Mononuclear cell (primary cell): ENCODE results near the gene TEX48. TPM values are rescaled to one million over a fixed set of nuclear protein-coding genes. Genes with fewer than 3 reads are reported as not detected.

ENCODE experiments used
- H3K27me3 ChIP-seq: 2 replicates; pipeline ENCODE4 v1.6.0; 2011; ENCODE audit warnings: low read length, control low read depth; ENCODE audit not compliant: insufficient read depth
- H3K4me1 ChIP-seq: 2 replicates; pipeline ENCODE4 v1.5.1; 2011; ENCODE audit warnings: mild to moderate bottlenecking, low read length, control low read depth; ENCODE audit not compliant: insufficient read depth
- H3K4me3 ChIP-seq: 2 replicates; pipeline ENCODE4 v1.5.1; 2011; ENCODE audit warnings: mild to moderate bottlenecking, low read length, moderate library complexity
- H3K9me3 ChIP-seq: 2 replicates; pipeline ENCODE4 v1.5.1; 2011; ENCODE audit warnings: low read depth, mild to moderate bottlenecking, control low read depth, low read length
- total RNA-seq: library from RNA; depleted of rRNA; stranded (reverse); fragments of >200 nt; gene quantifications from one replicate; pipeline ENCODE4 v1.2.3, GENCODE V29; 2012

Gene TEX48
- total RNA-seq, 1 donor = not detected

- Histone ChIP-seq H3K4me1 (peaks cover 5% of the 10 kb centered on the region), H3K27me3 (no peaks in the 10 kb centered on the region), H3K4me3 (no peak overlapping the region), H3K9me3 (no peaks in the 10 kb centered on the region)
Observed at GRCh38 chr9:114685951-114686350, 4.0 kb upstream of the TEX48 start.

GRCh38 chr9:114684036-114684435, 2.0 kb upstream of the TEX48 start:
- peaks cover 5% of the 10 kb centered on the region for H3K4me1 ChIP-seq
- H3K27me3 ChIP-seq = no peaks in the 10 kb centered on the region
- no peaks in the 10 kb centered on the region for H3K9me3 ChIP-seq
- H3K4me3 ChIP-seq = no peak overlapping the region

GRCh38 chr9:114682846-114683245, 854 bp upstream of the TEX48 start:
- H3K4me1 ChIP-seq = peaks cover 5% of the 10 kb centered on the region
- no peaks in the 10 kb centered on the region for H3K27me3 ChIP-seq
- H3K4me3 ChIP-seq = no peak overlapping the region
- no peaks in the 10 kb centered on the region for H3K9me3 ChIP-seq

- Histone ChIP-seq H3K4me3 (no peak overlapping the region), H3K27me3 (no peaks in the 10 kb centered on the region), H3K9me3 (no peaks in the 10 kb centered on the region), H3K4me1 (peaks cover 5% of the 10 kb centered on the region)
Observed at GRCh38 chr9:114680259-114681001, 1.6 kb downstream of the TEX48 start.

- Histone ChIP-seq H3K4me1 (peaks cover 5% of the 10 kb centered on the region), H3K9me3 (no peaks in the 10 kb centered on the region), H3K27me3 (no peaks in the 10 kb centered on the region), H3K4me3 (no peak overlapping the region)
Observed at GRCh38 chr9:114678795-114679194, 3.2 kb downstream of the TEX48 start.

- Histone ChIP-seq H3K9me3 (no peaks in the 10 kb centered on the region), H3K4me1 (peaks cover 5% of the 10 kb centered on the region), H3K4me3 (no peak overlapping the region), H3K27me3 (no peaks in the 10 kb centered on the region)
Observed at GRCh38 chr9:114678130-114678529, 3.9 kb downstream of the TEX48 start.

GRCh38 chr9:114677418-114677817, 4.6 kb downstream of the TEX48 start:
- Histone ChIP-seq H3K27me3 (no peaks in the 10 kb centered on the region), H3K4me3 (no peak overlapping the region), H3K4me1 (peaks cover 5% of the 10 kb centered on the region), H3K9me3 (no peaks in the 10 kb centered on the region)

- Histone ChIP-seq H3K9me3 (no peaks in the 10 kb centered on the region), H3K27me3 (no peaks in the 10 kb centered on the region), H3K4me3 (no peak overlapping the region), H3K4me1 (peaks cover 4% of the 10 kb centered on the region)
Observed at GRCh38 chr9:114676901-114677300, 5.1 kb downstream of the TEX48 start.

GRCh38 chr9:114674798-114675540, 7.0 kb downstream of the TEX48 start:
- Histone ChIP-seq H3K9me3 (no peaks in the 10 kb centered on the region), H3K4me3 (no peak overlapping the region), H3K4me1 (no peaks in the 10 kb centered on the region), H3K27me3 (no peaks in the 10 kb centered on the region)

GRCh38 chr9:114674076-114674797, 7.8 kb downstream of the TEX48 start:
- Histone ChIP-seq H3K4me1 (no peaks in the 10 kb centered on the region), H3K4me3 (no peak overlapping the region), H3K27me3 (no peaks in the 10 kb centered on the region), H3K9me3 (no peaks in the 10 kb centered on the region)

GRCh38 chr9:114671605-114672004, 10.4 kb downstream of the TEX48 start:
- H3K4me3 ChIP-seq = no peak overlapping the region
- H3K9me3 ChIP-seq = no peaks in the 10 kb centered on the region
- H3K27me3 ChIP-seq = no peaks in the 10 kb centered on the region
- no peaks in the 10 kb centered on the region for H3K4me1 ChIP-seq

- Histone ChIP-seq H3K4me3 (no peak overlapping the region), H3K9me3 (no peaks in the 10 kb centered on the region), H3K4me1 (no peaks in the 10 kb centered on the region), H3K27me3 (no peaks in the 10 kb centered on the region)
Observed at GRCh38 chr9:114669961-114670360, 12.0 kb downstream of the TEX48 start.

GRCh38 chr9:114668146-114668545, 13.8 kb downstream of the TEX48 start:
- no peak overlapping the region for H3K4me3 ChIP-seq
- no peaks in the 10 kb centered on the region for H3K4me1 ChIP-seq
- no peaks in the 10 kb centered on the region for H3K27me3 ChIP-seq
- no peaks in the 10 kb centered on the region for H3K9me3 ChIP-seq

GRCh38 chr9:114666851-114667250, 15.1 kb downstream of the TEX48 start:
- peaks cover 4% of the 10 kb centered on the region for H3K27me3 ChIP-seq
- no peak overlapping the region for H3K4me3 ChIP-seq
- no peaks in the 10 kb centered on the region for H3K9me3 ChIP-seq
- H3K4me1 ChIP-seq = no peaks in the 10 kb centered on the region

- Histone ChIP-seq H3K4me3 (no peak overlapping the region), H3K4me1 (no peaks in the 10 kb centered on the region), H3K27me3 (peaks cover 4% of the 10 kb centered on the region), H3K9me3 (no peaks in the 10 kb centered on the region)
Observed at GRCh38 chr9:114666401-114666800, 15.6 kb downstream of the TEX48 start.
